Ectodermal cell (in vitro differentiated cells): Measurements from ENCODE around the gene PWP2.
"Not testable (repeated sequence)": the region's sequence is repeated elsewhere in the genome, so short reads cannot be mapped to it uniquely, and the experiment has no call there.

Experiments used
- H3K27ac ChIP-seq: 2 replicates; pipeline ENCODE4 v1.7.0; 2013; ENCODE audit warnings: mild to moderate bottlenecking, low read depth, low read length; ENCODE audit not compliant: insufficient read depth, poor library complexity, severe bottlenecking
- H3K27me3 ChIP-seq: 2 replicates; pipeline ENCODE4 v1.7.0; 2013; ENCODE audit warnings: mild to moderate bottlenecking, low read length; ENCODE audit not compliant: insufficient read depth, control insufficient read depth, poor library complexity, severe bottlenecking
- H3K36me3 ChIP-seq: one replicate; pipeline ENCODE4 v1.7.0; 2013; ENCODE audit warnings: low read length; ENCODE audit not compliant: control insufficient read depth, insufficient read depth
- H3K4me1 ChIP-seq: one replicate; pipeline ENCODE4 v1.7.0; 2013; ENCODE audit warnings: low read length; ENCODE audit not compliant: control insufficient read depth, insufficient read depth
- H3K4me3 ChIP-seq: 2 replicates; pipeline ENCODE4 v1.7.0; 2013; ENCODE audit warnings: low read depth, low read length, control low read depth; ENCODE audit not compliant: insufficient read depth
- H3K9me3 ChIP-seq: 2 replicates; pipeline ENCODE4 v1.7.0; 2013; ENCODE audit warnings: mild to moderate bottlenecking, low read length, moderate library complexity; ENCODE audit not compliant: control insufficient read depth
- WGBS, 2 experiments: methylation state at CpG; one replicate each; pipeline ENCODE4 v1.1.7; 2013; ENCODE audit warnings: missing lambda C conversion rate in 2 of 2; 5-methylcytosine and 5-hydroxymethylcytosine counted together

PWP2 gene

DNA sequence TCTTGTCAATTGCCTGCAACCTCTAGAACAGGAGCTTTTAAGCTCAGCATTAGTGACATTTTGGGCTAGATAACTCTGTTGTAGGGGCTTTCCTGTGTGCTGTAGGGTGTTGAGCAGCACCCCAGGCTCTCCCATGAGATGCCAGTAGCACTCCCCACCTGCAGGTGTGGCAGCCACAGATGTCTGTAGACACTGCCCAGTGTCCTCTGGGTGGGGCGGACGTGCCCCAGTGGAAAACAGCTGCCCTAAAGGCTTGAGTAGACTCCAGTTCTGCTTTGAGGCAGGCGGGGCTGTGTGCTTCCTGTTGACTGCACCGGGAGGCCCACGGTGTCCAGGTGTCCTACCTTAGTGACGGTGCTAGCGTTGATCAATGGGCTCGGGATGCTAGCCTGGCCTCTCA lies 16.9 kb upstream of the PWP2 start:
- H3K9me3 ChIP-seq: no peaks in the 10 kb centered on the region
- H3K4me1 ChIP-seq: no peaks in the 10 kb centered on the region
- no peak overlapping the region for H3K27ac ChIP-seq
- no peak overlapping the region for H3K4me3 ChIP-seq
- WGBS, 2 experiments: 94 to 97% methylated on average over 8 of the region's 8 CpGs
- H3K27me3 ChIP-seq: no peaks in the 10 kb centered on the region
- H3K36me3 ChIP-seq: peaks cover 14% of the 10 kb centered on the region

- H3K27me3 ChIP-seq: no peaks in the 10 kb centered on the region
- H3K4me1 ChIP-seq: no peaks in the 10 kb centered on the region
- peaks cover 14% of the 10 kb centered on the region for H3K36me3 ChIP-seq
- no peak overlapping the region for H3K4me3 ChIP-seq
- no peak overlapping the region for H3K27ac ChIP-seq
- WGBS, 2 experiments: 97 to 98% methylated on average over 9 of the region's 9 CpGs
- H3K9me3 ChIP-seq: no peaks in the 10 kb centered on the region
Measured at GRCh38 chr21:44092211-44092610, 15.0 kb upstream of the PWP2 start.

DNA sequence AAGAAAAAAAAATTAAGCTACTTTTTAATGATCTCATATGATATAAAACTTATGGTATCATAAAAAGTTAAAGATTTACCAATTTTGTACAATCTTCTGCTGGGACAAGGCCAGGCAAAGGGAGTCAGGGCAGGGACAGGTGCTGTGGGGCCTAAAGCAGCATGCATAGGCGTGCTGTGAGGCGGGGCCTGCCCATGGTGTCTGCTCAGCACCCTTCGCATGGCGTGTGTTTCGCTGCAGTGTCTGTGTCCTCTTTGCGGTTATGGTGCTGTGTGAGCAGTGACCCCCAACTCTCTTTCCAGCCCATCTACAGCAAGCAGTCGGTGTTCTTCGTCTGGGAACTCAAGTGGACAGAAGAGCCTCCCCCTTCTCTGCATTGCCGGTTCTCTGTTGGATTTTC lies 13.4 kb upstream of the PWP2 start:
- no peak overlapping the region for H3K27ac ChIP-seq
- WGBS, 2 experiments: 94 to 95% methylated on average over 9 of the region's 9 CpGs

GRCh38 chr21:44094832-44095231 lies 12.4 kb upstream of the PWP2 start:
- H3K4me3 ChIP-seq: no peak overlapping the region
- no CpG with 5 or more reads among the region's 1 CpG for WGBS, 2 experiments
- H3K36me3 ChIP-seq: peaks cover 14% of the 10 kb centered on the region
- H3K27ac ChIP-seq: no peak overlapping the region
- H3K27me3 ChIP-seq: no peaks in the 10 kb centered on the region
- H3K4me1 ChIP-seq: no peaks in the 10 kb centered on the region
- H3K9me3 ChIP-seq: no peaks in the 10 kb centered on the region

More for the DNA sequence above, 13.4 kb upstream of the PWP2 start:
- Histone ChIP-seq H3K36me3 (peaks cover 14% of the 10 kb centered on the region), H3K27me3 (no peaks in the 10 kb centered on the region), H3K4me3 (no peak overlapping the region), H3K4me1 (no peaks in the 10 kb centered on the region), H3K9me3 (no peaks in the 10 kb centered on the region)

DNA sequence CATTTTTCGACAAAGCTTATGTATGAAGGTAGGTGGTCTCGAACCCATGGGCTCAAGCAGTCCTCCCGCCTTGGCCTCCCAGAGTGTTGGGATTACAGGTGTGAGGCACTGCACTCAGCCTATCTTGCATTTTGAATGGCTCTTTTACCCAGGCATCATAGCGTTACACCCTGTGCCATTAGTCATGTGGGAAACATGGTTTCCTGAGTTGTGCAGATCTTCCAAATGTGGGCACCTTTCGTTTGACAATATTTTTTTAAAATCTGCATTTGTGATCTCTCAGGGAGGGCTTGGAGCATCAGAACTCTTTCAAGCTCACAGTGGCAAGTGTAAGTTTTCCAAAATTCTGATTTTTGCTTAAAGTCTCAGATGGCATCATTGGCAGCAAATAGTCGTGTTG lies 8.7 kb upstream of the PWP2 start:
- WGBS, 2 experiments: no CpG with 5 or more reads among the region's 6 CpGs
- H3K27ac ChIP-seq, H3K36me3 ChIP-seq, H3K27me3 ChIP-seq, H3K4me1 ChIP-seq, H3K4me3 ChIP-seq, H3K9me3 ChIP-seq: not testable (repeated sequence)

GRCh38 chr21:44098964-44099363 lies 8.2 kb upstream of the PWP2 start:
- no CpG with 5 or more reads among the region's 13 CpGs for WGBS, 2 experiments
- not testable (repeated sequence) for H3K4me3 ChIP-seq, H3K27me3 ChIP-seq, H3K4me1 ChIP-seq, H3K36me3 ChIP-seq, H3K27ac ChIP-seq, H3K9me3 ChIP-seq

DNA sequence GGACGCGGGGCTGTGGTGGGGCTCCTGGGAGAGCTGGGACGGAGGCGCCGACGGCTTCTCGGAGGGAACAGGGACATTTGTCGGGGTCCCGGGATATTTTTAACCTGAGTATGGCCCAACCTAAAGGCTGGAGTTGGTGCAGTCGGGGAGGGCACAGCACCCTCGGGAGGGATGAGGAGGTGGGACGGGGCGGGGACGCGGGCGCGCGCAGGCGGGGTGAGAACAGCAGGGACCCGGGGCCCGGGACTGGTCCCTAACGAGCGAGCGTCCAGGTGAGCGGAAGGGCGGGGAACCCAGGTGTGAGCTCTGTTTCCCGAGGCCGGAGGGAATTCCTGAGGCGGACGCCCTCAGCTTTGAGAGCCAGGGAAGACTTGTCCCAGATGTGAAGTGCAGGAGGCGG lies 390 bp downstream of the PWP2 start:
- H3K36me3 ChIP-seq, H3K9me3 ChIP-seq, H3K27me3 ChIP-seq, H3K27ac ChIP-seq, H3K4me1 ChIP-seq: not testable (repeated sequence)
- no CpG with 5 or more reads among the region's 31 CpGs for WGBS, 2 experiments
- peak overlapping the region; percentile 26 for H3K4me3 ChIP-seq

GRCh38 chr21:44113702-44114371 lies 6.6 kb downstream of the PWP2 start:
- H3K27me3 ChIP-seq, H3K9me3 ChIP-seq, H3K27ac ChIP-seq, H3K36me3 ChIP-seq, H3K4me3 ChIP-seq, H3K4me1 ChIP-seq: not testable (repeated sequence)
- WGBS, 2 experiments: no CpG with 5 or more reads among the region's 33 CpGs

GRCh38 chr21:44122131-44122530 lies 14.9 kb downstream of the PWP2 start:
- H3K27me3 ChIP-seq, H3K4me1 ChIP-seq, H3K27ac ChIP-seq, H3K4me3 ChIP-seq, H3K9me3 ChIP-seq, H3K36me3 ChIP-seq: not testable (repeated sequence)
- WGBS, 2 experiments: no CpG with 5 or more reads among the region's 10 CpGs

GRCh38 chr21:44127827-44128226 lies 20.6 kb downstream of the PWP2 start:
- not testable (repeated sequence) for H3K27me3 ChIP-seq, H3K4me3 ChIP-seq, H3K4me1 ChIP-seq, H3K36me3 ChIP-seq, H3K27ac ChIP-seq, H3K9me3 ChIP-seq
- WGBS, 2 experiments: no CpG with 5 or more reads among the region's 19 CpGs

GRCh38 chr21:44133715-44134057 lies 26.5 kb downstream of the PWP2 start:
- not testable (repeated sequence) for H3K27ac ChIP-seq, H3K9me3 ChIP-seq, H3K4me1 ChIP-seq, H3K36me3 ChIP-seq, H3K27me3 ChIP-seq, H3K4me3 ChIP-seq
- WGBS, 2 experiments: no CpG with 5 or more reads among the region's 35 CpGs
